CD4-positive, alpha-beta T cell treated with Interleukin-2 at 100 ng/mL for 4 hours (primary cell): Measurements from ENCODE around the gene DLG1.

Experiments used
- DNase-seq: peaks from one replicate; pipeline ENCODE4 v3.0.0-alpha.2; 2020; ENCODE audit warnings: low spot score

DLG1 gene

GRCh38 chr3:197317250-197317963 is 19.0 kb upstream of the DLG1 start:
- no peak for DNase-seq

GRCh38 chr3:197312431-197312830 is 14.0 kb upstream of the DLG1 start:
- no peak for DNase-seq

- DNase-seq, result no peak
Observed at GRCh38 chr3:197311591-197311990, 13.2 kb upstream of the DLG1 start.

DNA sequence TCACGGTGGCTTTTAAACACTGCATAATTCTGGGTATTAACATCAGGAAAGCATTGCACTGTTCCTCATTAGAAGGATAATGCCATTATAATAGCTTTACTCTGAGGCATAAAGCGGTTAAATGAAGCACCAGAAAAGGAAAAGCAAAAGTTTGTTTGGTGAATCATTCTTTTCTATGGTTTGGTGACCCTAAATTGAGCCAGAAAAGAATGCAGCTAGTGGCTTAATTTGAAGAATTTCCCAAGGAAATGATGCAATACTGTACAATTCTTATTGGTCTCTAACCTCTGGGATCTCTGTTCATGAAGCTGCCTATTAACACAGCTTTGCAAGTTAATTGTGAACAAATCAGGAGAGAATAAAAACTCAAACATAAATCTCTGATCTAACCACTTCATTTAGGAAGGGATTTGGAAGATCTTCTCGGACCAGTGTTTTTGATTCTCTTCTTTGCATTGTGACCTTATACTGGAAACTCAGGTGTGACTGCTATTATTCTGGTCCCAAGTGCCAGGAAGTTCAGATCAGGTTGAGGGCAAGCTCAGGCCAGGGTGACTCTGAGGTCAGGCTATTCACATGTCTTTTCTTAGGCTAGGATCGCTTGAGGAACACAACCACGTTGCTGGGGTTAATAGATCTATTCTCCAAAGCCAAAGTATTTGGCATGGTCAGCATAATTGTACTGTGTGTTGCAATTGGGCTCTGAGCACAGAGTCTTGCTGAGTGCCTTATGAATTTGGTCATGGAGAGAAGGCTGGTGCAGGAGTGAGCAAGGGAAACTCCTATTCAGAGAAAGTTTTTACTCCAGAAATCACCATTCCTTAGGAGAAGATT is 11.3 kb upstream of the DLG1 start:
- DNase-seq, result no peak

DNA sequence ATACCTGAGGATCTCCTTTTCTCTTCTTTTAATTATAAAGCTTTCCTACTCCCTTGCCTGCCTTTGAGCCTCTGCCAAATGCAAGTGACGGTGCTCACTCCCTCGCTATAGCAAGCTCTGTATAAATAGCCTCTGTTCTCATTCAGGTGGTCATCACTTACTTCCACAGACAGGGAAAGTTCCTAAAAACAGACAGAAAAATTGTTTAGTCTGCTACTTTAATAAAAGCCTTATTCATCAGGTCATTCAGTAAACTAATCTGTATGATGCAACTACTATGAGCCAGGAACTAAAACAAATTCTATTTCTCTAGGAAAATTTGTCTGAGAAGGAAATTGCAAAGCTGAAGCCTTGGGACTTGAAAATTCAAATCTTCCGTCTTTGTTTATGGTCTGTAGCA is 10.2 kb upstream of the DLG1 start:
- no peak for DNase-seq

GRCh38 chr3:197306374-197307086 is 8.1 kb upstream of the DLG1 start:
- no peak for DNase-seq

DNA sequence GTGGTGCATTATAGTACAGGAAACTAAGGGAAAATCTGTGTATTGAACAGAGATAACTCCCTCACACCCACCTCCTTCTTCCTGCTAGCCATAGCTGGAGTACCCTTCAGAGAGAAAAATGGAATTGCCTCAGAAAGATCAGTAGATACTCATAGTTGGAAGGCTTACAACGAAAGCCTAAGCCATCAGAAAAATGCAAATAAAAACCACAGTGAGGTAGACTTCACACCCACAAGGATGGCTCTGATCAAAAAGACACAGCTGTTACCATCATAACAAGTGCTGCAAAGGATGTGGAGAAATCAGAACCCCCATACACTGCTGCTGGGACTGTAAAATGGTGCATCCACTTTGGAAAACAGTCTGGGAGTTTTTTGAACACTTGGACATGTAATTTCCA is 7.4 kb upstream of the DLG1 start:
- peak; percentile 25 for DNase-seq

DNA sequence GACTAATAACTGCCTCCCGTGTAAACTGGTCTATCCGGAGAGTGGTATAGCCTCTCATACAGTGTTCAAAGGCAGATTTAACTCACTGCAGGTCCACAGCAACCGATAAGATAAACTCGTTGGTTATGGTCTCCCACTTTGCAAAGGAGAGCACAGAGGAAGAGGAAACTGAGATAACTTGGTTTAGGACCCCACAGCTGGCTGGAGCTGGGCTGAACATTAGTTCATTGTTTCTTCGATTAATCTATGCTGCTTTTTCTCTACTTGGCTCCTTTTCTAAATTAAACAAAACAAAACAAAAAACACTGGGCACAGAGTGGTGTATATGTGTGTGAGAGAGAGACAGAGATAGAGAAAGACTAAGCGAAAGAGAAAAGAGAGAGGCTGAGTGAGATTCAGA is 5.0 kb upstream of the DLG1 start:
- no peak for DNase-seq

DNA sequence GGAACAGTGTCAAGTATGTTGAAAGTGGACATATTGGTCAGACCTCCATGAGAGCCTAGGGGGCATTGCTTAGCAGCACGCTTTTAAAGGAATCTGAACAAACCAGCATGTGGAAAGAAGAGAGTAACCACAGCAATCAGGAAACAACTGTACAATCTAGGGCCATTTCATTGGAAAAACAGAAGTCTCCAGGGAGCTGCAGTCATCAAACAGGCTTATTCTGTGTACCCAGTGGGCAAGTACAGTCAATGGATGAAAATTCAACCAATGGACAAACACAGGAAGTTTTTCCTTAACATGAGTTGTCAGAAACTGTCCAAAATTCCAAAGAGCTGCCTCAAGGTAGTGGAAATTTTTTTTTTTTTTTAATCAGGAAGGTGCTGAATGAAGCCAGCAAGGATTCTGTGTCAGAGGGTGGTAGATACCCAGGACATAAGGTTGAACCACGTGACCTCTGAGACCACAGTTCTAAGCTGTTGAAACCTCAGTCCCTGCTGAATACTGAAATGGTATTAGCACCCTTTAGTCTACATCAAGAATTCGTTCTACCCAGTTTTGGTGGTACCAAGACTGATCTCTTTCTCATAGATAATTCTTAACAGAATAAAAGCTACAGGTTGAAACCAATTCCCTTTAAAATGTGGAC is 4.4 kb upstream of the DLG1 start:
- DNase-seq, result peak; percentile 4

DNA sequence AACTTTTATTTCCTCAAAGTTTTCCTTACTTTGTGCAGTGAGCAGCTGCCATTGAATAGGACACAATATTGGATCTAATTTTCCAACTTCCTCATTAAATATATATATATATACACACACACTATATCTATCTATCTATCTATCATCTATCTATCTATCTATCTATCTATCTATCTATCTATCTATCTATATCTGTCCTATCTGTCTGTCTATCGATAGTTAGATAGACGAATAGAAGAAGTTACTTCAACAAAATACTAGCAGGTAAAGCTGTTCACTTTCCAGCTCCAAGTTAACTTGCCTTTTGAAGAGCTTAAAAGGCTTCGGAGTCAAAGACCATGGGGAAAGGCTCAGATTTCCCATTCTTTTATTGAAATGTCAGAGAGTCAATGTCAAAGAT is 3.6 kb upstream of the DLG1 start:
- no peak for DNase-seq

- DNase-seq, result no peak
Observed at GRCh38 chr3:197300361-197300760, 1.9 kb upstream of the DLG1 start.

DNA sequence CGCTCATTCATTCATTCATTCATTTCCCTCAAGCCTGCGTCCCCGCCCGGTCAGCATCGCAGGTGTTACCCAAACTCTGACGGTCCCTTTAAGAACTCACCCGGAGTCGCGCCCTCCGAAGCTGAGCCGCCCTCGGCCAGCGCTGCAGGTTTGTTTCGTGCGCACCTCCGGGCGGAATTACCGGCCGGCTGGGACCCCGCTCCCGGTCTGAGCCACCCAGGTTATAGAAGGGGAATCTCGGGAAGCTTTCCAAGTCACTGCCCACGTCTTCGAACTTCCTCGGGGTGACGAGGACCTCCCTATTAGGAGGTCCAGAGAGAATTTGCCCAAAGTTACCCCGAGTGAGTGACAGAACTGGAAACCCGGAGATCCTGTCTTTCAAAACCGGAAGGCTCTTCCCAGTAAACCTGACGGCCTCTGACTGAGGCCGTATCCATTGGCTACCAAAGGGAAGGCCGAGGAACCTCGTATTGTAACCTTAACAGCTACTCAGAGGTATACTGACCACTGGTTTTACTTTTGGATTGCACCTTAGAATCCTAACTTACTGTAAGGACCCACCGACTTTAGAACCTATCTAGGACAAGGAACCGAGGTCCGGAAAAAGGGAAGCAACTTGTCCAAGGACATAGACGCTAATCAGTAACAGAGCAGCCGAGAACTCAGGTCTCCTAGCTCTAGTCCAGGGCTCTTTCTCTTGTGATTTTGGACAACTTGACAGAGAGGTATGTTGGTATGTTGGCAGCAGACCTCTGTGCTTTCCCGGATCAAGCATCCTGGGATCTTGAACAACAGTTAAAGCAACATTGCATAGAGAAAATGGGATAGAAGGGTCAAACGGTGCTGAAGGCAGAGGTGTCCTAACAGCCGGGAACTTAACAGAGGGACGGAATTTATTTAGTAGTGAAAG is 788 bp upstream of the DLG1 start:
- DNase-seq, result peak; percentile 2

DNA sequence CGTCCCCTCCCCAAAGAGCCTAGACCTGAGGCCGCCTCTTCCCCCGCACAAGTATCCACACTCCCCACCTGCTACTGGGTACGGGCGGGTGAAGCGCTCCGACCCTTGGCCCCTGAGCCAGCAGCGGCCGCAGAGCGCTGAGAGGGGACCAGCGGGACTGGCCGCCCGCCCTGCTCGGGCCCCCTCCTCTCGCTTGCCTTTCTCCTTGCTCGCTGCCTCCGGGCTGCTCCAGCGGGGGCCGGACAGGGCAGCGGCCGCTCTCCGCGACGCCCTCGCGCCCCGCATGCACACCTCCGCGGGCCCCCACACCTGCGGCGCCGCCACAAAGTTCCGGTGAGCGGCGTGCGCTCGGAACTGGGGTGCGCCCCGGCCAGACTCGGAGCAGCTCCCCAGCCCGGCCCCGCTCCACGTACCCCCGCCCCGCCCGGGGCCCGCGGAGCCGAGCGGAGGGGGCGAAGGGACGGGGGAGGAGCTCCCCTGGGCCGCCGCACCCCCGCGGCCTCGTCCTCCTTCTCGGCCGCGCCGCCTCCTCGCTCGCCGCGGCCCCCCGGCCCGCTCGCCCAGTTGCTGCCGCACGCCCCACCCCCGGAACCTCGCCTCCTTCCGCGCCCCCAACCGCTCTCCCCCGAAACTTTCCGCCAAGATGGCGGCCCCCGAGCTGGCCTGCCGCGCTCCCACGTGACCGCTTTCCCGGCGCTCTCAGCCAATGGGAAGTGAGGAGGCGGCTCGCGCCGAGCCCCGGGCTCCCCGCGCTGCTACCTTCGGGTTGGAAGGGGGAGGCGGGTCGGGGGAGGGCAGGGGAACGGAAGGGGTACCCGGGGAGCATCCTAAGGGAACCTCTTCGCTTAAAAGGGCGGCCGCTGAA is 704 bp downstream of the DLG1 start:
- peak; percentile 90 for DNase-seq

GRCh38 chr3:197297002-197297401 is 1.4 kb downstream of the DLG1 start:
- DNase-seq, result no peak

GRCh38 chr3:197296545-197296944 is 1.9 kb downstream of the DLG1 start:
- DNase-seq, result no peak

DNA sequence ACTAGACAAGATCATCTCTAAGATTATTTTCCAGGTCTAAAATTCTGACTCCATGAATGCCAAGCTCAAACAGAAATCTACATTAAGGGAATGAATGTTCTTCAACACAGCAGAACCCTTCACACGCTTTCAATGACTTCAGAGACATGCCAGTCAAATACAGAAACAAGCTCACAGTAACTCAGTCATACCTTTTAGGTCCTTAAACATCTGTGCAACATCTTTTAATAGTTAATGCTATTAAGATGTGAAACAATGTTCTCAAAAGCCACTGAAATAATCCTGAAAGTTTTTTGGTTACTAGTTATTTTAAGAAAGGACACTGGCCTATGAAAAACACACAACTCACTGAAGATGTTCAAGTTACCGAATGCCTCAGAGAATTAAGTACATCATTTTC is 2.5 kb downstream of the DLG1 start:
- no peak for DNase-seq

DNA sequence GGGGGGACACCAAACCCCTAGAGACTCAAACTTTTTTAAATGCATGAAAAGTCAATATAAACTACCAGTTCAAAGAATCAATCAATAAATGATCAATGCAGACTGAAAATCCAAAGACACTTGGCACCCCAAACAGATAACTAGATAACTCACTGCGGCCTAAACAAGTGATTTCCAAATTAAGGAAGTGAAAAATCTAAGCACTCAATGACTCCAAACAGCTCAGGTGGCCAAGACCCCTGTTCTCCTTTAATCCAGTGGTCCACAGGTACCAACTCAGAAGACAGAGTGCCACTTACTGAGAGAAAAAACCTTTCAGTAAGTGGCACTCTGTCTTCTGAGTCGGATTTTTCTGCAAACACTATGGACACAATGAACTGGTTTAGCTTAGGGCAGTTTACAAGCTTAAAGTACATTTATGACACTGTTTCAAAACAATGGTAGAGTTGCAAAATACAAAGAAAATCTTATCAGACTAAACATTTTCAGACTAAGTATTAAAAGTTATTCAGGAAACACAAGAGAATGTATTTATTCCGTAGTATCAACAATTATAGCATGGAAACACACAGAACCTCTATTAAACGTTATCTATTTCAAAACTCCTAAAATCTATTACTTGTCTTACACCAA is 4.7 kb downstream of the DLG1 start:
- no peak for DNase-seq

GRCh38 chr3:197292648-197293047 is 5.8 kb downstream of the DLG1 start:
- no peak for DNase-seq

DNA sequence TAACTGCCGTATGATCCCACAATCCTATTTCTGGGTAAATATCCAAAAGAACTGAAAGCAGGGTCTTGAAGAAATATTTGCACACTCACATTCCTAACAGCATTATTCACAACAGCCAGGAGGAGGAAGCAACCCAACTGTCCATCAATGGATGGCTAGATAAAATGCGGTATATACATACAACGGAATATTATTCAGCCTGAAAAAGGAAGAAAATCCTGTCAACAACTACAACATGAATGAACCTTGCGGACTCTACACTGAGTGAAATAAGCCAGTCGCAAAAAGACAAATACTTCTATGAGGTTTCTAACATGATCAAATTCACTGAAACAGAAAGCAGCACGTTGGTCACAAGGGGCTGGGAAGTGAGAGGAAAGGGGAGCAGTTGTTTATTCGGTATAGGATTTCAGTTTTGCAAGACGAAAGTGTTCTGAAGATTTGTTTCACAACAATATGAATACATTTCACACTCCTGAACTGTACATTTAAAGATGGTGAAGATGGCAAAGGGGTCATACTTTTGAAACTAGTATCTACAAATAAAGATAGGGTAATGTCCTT is 6.2 kb downstream of the DLG1 start:
- DNase-seq, result no peak

DNA sequence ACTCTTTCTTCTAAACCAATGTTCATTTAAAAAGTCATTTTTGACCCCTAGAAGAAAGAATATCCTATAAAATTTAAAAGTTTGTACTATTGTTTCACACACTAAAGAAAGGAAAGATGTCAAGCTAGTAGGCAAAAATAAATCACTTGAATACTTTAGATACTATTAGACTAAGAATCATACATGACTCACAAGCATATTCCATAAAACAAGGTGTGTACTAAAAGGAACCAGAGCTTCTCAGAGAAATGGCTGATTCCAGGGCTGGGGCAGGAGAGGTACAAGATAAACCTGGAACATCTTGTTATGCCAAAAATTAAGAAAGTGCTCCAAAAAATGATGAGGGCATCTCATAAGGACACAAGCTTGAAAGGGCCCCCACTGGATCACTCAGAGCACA is 8.7 kb downstream of the DLG1 start:
- no peak for DNase-seq
